Activated gamma-delta T cell treated with anti-CD3 and anti-CD28 coated beads, Interleukin-2, amount 50 U/mL, for 16 hours (primary cell): ENCODE measurements around the gene FCER2.
"Not testable (repeated sequence)": the region's sequence is repeated elsewhere in the genome, so short reads cannot be mapped to it uniquely, and the experiment has no call there.

Experiments used
- DNase-seq: peaks from one replicate; pipeline ENCODE4 v3.0.0-alpha.2; 2020; ENCODE audit warnings: low read depth

Gene FCER2

GRCh38 chr19:7701654-7702457, at the start of gene FCER2:
Gene FCER2 (minus strand): TSS chr19:7702131. CDS start chr19:7699760, 2,371 bp downstream.
- DNase-seq: no peak

- no peak for DNase-seq
Measured at GRCh38 chr19:7751157-7751783, 49.3 kb upstream of the FCER2 start.

DNA sequence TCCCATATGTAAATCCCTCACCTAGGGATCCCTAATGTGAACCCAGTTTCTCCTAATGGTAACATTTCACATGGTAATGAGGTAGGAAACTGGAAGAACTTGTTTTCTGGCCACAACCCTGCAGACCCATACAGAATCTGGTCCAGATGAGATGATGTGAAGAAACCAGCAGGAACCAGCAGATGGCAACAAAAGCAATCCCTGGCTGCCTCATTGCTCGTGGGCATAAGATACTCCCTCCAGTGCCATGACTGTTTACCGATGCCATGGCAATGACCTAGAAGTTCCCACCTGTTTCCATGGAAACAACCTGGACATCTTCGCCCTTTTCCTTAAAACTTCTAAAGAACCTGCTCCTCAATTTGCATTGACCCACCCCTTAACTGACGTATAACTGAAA, 46.8 kb upstream of the FCER2 start:
- DNase-seq: no peak

- no peak for DNase-seq
Measured at GRCh38 chr19:7748171-7748570, 46.2 kb upstream of the FCER2 start.

DNA sequence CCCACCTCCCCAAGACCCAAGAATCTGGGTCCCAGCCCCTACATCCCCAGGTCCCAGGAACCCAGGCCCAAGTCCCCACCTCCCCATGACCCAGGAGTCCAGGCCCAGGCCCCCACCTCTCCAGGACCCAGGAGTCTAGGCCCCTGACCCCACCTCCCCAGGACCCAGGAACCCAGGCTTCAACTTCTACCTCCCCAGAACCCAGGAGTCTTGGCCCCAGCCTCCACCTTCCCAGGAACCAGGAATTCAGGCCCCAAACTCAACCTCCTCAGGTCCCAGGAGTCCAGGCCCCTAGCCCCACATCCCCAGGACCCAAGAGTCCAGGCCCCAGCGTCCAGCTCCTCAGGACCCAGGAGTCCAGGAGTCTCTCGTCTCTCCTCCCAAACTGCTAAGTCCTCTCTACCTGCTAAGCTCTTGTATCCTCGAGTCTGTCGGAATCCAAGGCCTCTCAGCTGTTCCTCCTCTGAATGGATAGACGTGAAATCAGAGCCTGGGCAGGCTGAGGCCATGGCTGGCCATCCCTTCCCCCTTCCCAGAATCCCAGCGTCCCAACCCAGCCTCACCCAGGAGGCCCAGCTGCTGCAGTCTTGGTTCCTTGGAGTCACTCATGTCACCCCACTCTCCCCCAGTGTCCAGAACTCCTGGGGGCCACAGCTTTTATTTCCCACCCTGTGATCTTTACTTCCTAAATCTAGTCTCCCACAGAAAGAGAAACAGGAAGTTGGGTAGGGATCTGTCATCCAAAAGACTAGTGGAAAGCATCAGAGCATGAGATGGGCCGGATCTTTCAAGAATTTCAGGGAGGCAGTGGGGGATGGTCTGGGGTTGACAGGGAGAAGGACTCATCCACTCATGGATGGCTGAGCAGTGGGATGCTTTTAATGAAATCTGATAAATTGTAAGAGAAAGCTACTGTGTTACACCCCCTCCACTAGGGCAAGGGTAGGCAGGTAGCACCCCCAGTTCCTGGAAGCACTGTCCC, 45.3 kb upstream of the FCER2 start, which contains the start of gene CD209:
Gene CD209 (minus strand): TSS at position 632 of the 982 bp plus-strand sequence. CDS start 23 bp downstream, at position 609.
- DNase-seq: no peak

- DNase-seq: not testable (repeated sequence)
Measured at GRCh38 chr19:7746306-7746705, 44.4 kb upstream of the FCER2 start.

DNA sequence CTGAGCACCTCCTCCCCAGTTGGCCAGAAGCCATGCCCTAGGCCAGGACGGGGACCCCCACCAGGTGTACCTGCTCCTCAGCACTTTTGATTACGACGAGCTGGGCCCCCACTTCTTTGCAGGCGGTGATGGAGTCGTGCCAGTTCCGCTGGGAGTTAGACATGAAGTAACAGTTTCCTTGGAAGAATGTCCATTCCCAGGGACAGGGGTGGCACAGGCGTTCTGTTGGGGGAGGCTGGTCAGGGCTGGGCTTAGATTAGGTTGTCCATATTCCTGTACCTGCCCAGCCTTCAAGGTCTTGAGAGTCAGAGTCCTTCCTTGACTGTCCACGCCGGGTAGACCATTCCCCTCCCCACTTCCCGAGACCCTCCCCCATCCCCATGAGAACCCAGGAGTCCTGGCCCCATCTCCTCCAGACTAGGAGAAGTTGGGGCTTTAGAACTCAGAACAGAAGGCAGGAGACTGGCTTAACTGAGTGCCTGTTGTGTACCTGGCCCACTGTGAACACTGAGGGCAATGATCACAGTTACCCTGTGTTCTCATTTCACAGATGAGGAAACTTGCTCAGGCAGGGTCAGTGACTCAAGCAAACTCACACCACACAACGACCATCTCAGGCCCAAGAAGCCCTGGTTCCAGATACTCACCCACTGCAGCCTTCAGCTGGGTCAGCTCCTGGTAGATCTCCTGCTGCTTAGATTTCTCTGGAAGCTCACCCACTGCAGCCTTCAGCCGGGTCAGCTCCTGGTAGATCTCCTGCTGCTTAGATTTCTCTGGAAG, 43.1 kb upstream of the FCER2 start:
- DNase-seq: no peak

DNA sequence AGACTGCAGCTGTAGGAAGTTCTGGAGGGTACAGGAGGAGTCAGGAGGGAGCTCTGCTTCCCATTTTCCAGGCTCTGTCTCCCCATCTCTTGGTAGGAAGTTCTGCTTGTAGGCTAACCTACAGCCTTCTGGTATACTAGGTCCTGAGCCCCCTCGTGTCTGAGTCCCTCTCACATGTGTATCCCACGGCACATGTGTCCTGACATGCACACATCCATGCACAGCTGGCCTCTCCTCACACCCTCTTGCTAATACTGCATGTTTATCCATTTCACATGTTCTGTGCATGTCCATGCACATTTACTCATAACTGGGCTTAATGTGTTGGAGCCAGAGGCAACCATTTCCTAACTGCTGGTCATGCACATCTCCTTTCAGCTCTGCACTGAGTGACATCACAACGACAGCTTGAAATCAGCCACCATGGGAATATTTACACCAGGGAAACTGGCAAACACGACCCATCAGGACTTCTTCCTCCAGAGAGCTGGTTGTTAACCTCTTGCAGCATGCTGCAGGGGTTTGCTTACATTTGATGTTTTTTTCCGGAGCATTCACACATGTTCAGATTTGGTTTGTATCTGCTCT, 42.4 kb upstream of the FCER2 start:
- DNase-seq: no peak

DNA sequence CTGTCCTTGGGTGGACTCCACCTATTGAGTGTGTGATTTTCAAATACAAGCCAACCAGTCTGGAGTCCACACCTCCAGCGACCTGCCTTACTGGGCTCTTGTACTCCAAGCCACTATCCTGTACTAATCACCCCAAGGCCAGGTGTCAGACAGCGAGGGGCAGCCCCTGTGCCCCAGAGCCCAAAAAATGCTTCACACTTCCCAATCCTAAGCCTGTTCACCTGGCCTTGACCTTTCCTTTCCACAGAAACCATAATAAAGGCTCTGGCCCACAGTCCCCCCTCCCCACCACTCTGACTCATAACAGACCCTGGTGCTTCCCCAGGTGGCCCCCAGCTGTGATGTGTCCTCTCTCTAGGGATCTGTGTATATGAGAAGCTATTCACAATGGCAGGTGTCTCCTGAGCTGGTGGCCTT, 41.5 kb upstream of the FCER2 start:
- no peak for DNase-seq

DNA sequence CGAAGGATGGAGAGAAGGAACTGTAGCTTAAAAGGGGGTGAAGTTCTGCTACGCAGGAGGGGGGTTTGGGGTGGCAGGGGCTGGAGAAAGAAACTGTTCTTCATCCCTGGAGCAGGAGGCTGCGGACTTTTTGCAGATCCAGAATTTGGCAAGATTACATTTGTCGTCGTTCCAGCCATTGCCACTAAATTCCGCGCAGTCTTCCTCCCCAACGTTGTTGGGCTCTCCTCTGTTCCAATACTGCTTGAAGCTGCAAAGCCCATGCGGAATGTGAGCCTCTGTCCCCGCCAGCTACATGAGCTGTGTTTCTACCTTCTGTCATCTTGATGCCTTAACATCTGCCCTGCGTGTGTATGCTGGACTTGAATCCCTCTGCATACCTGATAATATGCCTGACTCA, 41.1 kb upstream of the FCER2 start:
- no peak for DNase-seq

- no peak for DNase-seq
Measured at GRCh38 chr19:7742575-7742974, 40.6 kb upstream of the FCER2 start.

DNA sequence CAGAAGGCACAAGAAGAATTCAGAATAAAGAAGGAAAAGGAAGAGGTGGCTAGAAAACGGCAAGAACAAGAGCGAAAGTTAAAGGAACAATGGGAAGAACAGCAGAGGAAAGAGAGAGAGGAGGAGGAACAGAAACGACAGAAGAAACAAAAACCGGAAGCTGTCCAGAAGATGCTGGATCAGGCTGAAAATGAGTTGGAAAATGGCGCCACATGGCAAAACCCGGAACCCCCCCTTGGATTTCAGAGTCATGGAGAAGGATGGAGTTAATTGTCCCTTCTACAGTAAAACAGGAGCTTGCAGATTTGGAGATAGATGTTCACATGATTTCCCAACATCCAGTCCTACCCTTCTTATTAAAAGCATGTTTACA, 38.7 kb upstream of the FCER2 start:
- DNase-seq: no peak

GRCh38 chr19:7739801-7740681, 38.1 kb upstream of the FCER2 start:
- DNase-seq: no peak

GRCh38 chr19:7739211-7739755, 37.4 kb upstream of the FCER2 start:
- DNase-seq: no peak

DNA sequence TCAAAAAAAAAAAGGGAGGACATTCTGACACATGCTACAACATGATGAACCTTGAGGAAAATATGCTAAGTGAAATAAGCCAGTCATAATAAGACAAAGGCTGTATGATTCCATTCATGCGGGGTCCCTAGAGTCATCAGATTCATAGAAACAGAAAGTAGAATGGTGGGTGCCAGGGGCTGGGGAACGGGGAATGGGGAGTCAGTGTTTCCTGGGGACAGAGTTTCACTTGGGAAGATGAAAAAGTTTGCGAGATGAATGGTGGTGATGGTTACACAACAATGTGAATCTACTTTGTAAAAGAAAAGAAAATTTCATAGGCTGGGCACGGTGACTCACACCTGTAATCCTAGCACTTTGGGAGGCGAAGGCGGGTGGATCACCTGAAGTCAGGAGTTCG, 36.1 kb upstream of the FCER2 start:
- no peak for DNase-seq

- no peak for DNase-seq
Measured at GRCh38 chr19:7737215-7737614, 35.3 kb upstream of the FCER2 start.

DNA sequence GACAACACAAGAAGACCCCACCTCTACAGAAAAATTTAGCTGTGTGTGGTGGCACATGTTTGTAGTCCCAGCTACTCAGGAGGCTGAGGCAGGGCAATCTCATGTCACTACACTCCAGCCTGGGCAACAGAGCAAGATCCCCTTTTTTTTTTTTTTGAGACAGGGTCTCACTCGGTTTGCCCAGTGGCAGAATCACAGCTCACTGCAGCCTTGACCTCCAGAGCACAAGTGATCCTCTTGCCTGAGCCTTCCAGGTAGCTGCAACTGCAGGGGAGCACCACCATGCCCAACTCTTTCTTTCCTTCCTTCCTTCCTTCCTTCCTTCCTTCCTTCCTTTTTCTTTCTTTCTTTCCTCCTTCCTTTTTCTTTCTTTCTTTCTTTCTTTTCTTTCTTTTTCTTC, 34.2 kb upstream of the FCER2 start:
- no peak for DNase-seq

GRCh38 chr19:7734220-7735203, 32.6 kb upstream of the FCER2 start:
- DNase-seq: no peak

DNA sequence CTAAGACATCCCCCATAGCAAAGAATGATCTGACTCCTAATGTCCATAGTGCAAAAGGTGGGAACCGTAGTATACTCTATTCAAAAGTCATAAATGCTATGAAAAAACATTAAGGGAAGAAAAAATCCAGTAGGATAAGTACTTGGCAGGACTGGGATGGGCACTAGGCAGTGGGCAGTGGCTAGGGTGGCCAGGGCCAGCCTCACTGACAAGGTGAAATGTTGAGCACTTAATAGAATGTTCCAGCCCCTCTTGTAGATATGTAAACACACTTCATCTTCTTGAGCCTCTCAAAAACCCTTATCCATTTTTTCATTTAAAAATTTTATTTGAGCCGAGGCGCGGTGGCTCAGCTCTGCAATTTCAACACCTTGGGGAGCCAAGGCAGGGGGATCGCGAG, 31.4 kb upstream of the FCER2 start:
- no peak for DNase-seq
